ENCODE data around the gene C5orf46.

Gene C5orf46

DNA sequence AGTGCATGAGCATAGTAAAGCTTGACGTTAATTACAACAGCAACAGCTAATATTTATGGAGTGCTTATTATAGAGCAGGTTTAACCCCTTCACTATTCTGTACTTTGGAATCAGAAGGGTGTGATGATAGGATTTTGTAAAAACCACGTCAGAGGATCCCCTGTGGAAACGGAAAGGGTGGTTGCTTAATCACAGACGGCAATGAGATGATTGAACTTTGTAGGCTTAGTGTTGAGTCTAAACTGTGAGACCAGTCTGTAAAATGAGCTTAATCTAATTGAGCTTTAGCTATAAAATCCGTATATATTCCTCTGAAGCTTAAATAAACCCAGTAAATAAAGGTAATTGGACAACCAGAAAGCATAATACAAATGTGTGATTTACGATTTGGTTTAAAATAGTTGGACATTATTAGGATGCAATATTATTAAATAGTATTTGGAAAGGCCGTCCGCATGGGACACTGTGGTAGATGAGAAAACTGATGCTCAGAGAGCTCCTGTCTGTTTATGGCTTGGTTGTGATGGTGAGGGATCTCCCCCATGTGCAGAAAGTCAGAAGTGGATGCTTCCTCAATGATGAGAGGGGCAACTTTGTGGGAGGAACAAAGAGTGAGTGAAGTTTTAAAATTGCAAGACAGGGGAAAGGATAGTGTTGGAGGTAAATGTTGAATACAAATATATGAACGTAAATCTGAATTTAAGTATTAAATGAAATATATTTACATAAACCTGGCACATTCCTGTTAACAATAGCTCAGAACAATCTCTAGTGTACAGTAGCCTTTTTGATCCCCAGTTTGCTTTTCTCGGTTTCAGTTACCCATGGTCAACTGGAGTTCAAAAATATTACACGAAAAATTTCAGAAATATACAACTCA lies 51.2 kb downstream of the C5orf46 start:
- TF ChIP-seq NFRKB (IDR thresholded peaks at IDR 0.05), result no peak
- TF ChIP-seq HDGF (IDR thresholded peaks at IDR 0.05; ENCODE audit: borderline replicate concordance), result no peak
- POLR2A ChIA-PET, result no interaction called here
- no peak for DNase-seq (ENCODE audit: extremely low spot score)
- CTCF ChIA-PET, result interaction anchor here (0.5 to 1.0 kb wide), 4 partner anchors 32 to 1234 kb away, joined by 3 to 4 read pairs (median 3); no protein-coding TSS in a partner anchor

GRCh38 chr5:147854331-147854730 lies 52.0 kb downstream of the C5orf46 start:
- TF ChIP-seq TARDBP (IDR thresholded peaks at IDR 0.05), result no peak
- no peak for TF ChIP-seq ZNF384 (IDR thresholded peaks at IDR 0.05)
- no peak for TF ChIP-seq NFRKB (IDR thresholded peaks at IDR 0.05)
- no peak for TF ChIP-seq FOXK2 (IDR thresholded peaks at IDR 0.05)
- TF ChIP-seq L3MBTL2 (conservative IDR thresholded peaks at IDR 0.05), result no peak
- no peak for TF ChIP-seq SUZ12 (IDR thresholded peaks at IDR 0.05)
- TF ChIP-seq FOXM1 (IDR thresholded peaks at IDR 0.05; ENCODE audit: borderline replicate concordance), result no peak
- ChIA-PET CTCF (interaction anchor here (1.0 kb wide), 1 partner anchor 32 kb away, joined by 4 read pairs; no protein-coding TSS in a partner anchor), POLR2A (no interaction called here)

DNA sequence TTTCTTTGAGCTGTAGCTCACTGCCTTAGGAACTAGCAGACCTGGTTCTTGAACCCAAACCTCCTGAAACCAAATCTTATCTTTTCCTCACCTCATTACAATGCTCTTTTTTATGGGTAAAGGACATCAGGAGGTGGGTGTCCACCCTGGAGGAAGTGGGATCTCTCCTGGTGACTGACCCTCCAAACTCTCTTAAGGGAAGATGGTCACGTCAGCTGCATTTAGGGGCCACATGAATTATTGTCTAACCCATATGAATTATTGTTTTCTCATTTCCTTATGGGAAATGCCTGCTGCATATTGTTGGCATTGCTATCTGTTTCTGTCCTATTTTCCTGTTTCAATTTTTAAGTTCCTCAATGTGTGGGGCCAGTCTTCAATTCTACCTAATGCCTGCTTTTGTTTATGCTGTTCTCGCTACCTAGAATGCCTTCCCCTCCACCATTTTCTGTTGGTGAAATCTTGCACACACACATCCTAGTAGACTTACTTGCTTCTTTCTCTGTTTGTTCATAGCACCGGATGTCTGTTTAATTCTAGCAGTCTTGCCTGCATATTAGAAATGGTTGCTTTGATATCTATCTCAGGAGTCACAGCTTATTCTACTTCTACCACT lies 52.9 kb downstream of the C5orf46 start:
- DNase-seq (ENCODE audit: extremely low spot score), result no peak
- ChIA-PET POLR2A (no interaction called here), CTCF (no interaction called here)
- TF ChIP-seq ARNT (IDR thresholded peaks at IDR 0.05) (no peak), NFRKB (IDR thresholded peaks at IDR 0.05) (no peak), LEF1 (IDR thresholded peaks at IDR 0.05; ENCODE audit: borderline replicate concordance) (no peak), TARDBP (IDR thresholded peaks at IDR 0.05) (no peak), SP1 (IDR thresholded peaks at IDR 0.05) (no peak), ZNF384 (IDR thresholded peaks at IDR 0.05) (no peak), FOXA1 (IDR thresholded peaks at IDR 0.05) (no peak), SUZ12 (IDR thresholded peaks at IDR 0.05) (no peak), HDGF (IDR thresholded peaks at IDR 0.05; ENCODE audit: borderline replicate concordance) (no peak)

More at GRCh38 chr5:147854331-147854730, 52.0 kb downstream of the C5orf46 start:
- no peak for DNase-seq (ENCODE audit: extremely low spot score)

GRCh38 chr5:147852365-147852764 lies 54.0 kb downstream of the C5orf46 start:
- TF ChIP-seq L3MBTL2 (conservative IDR thresholded peaks at IDR 0.05), result no peak
- TF ChIP-seq NFRKB (IDR thresholded peaks at IDR 0.05), result no peak
- TF ChIP-seq ZNF384 (IDR thresholded peaks at IDR 0.05), result no peak
- no peak for TF ChIP-seq ELF4 (IDR thresholded peaks at IDR 0.05)
- TF ChIP-seq LEF1 (IDR thresholded peaks at IDR 0.05; ENCODE audit: borderline replicate concordance), result no peak
- no peak for TF ChIP-seq BHLHE40 (IDR thresholded peaks at IDR 0.05; ENCODE audit: borderline replicate concordance)
- TF ChIP-seq HDGF (IDR thresholded peaks at IDR 0.05; ENCODE audit: borderline replicate concordance), result no peak
- TF ChIP-seq FOXK2 (IDR thresholded peaks at IDR 0.05), result no peak
- no peak for TF ChIP-seq SUZ12 (IDR thresholded peaks at IDR 0.05)
- no peak for TF ChIP-seq FOXM1 (IDR thresholded peaks at IDR 0.05; ENCODE audit: borderline replicate concordance)
- TF ChIP-seq SP1 (IDR thresholded peaks at IDR 0.05), result no peak
- TF ChIP-seq PKNOX1 (IDR thresholded peaks at IDR 0.05), result no peak
- no peak for TF ChIP-seq FOXA1 (IDR thresholded peaks at IDR 0.05)
- TF ChIP-seq ARNT (IDR thresholded peaks at IDR 0.05), result no peak
- TF ChIP-seq TARDBP (IDR thresholded peaks at IDR 0.05), result no peak
- TF ChIP-seq CTBP1 (IDR thresholded peaks at IDR 0.05; ENCODE audit: borderline replicate concordance), result no peak
- POLR2A ChIA-PET, result no interaction called here
- CTCF ChIA-PET, result no interaction called here
- no peak for DNase-seq (ENCODE audit: extremely low spot score)

DNA sequence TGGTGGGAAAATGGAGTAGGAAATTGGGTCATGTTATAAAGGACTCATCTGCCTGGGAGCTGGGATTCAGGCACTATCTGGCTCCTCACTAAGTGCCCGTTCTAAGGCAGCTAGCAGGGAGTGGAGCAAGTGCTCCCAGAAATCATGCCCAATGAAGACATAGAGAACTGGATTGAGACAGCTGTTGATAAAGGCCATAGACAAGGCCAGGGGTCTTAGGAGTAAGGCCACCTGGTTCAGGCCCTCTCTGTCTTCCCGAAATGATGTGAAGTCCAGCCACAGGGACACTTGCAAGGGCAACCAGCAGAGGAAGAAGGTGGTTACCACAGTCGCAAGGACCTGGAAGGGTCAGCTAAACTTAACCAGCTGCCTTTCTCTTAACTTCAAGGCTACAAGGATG lies 54.8 kb downstream of the C5orf46 start:
- TF ChIP-seq BHLHE40 (IDR thresholded peaks at IDR 0.05; ENCODE audit: borderline replicate concordance), result no peak
- no peak for TF ChIP-seq LEF1 (IDR thresholded peaks at IDR 0.05; ENCODE audit: borderline replicate concordance)
- no peak for TF ChIP-seq FOXK2 (IDR thresholded peaks at IDR 0.05)
- TF ChIP-seq TARDBP (IDR thresholded peaks at IDR 0.05), result no peak
- TF ChIP-seq L3MBTL2 (conservative IDR thresholded peaks at IDR 0.05), result no peak
- no peak for TF ChIP-seq SUZ12 (IDR thresholded peaks at IDR 0.05)
- no peak for TF ChIP-seq FOXM1 (IDR thresholded peaks at IDR 0.05; ENCODE audit: borderline replicate concordance)
- TF ChIP-seq PKNOX1 (IDR thresholded peaks at IDR 0.05), result no peak
- TF ChIP-seq HDGF (IDR thresholded peaks at IDR 0.05; ENCODE audit: borderline replicate concordance), result no peak
- TF ChIP-seq ZNF384 (IDR thresholded peaks at IDR 0.05), result no peak
- TF ChIP-seq ELF4 (IDR thresholded peaks at IDR 0.05), result no peak
- no peak for TF ChIP-seq FOXA1 (IDR thresholded peaks at IDR 0.05)
- no peak for TF ChIP-seq CTBP1 (IDR thresholded peaks at IDR 0.05; ENCODE audit: borderline replicate concordance)
- no peak for TF ChIP-seq SP1 (IDR thresholded peaks at IDR 0.05)
- TF ChIP-seq NFRKB (IDR thresholded peaks at IDR 0.05), result no peak
- TF ChIP-seq ARNT (IDR thresholded peaks at IDR 0.05), result no peak
- CTCF ChIA-PET, result no interaction called here
- DNase-seq (ENCODE audit: extremely low spot score), result no peak
- POLR2A ChIA-PET, result no interaction called here

GRCh38 chr5:147849226-147849625 lies 57.1 kb downstream of the C5orf46 start:
- no peak for TF ChIP-seq ELF4 (IDR thresholded peaks at IDR 0.05)
- no peak for TF ChIP-seq FOXM1 (IDR thresholded peaks at IDR 0.05; ENCODE audit: borderline replicate concordance)
- no peak for TF ChIP-seq HDGF (IDR thresholded peaks at IDR 0.05; ENCODE audit: borderline replicate concordance)
- TF ChIP-seq BHLHE40 (IDR thresholded peaks at IDR 0.05; ENCODE audit: borderline replicate concordance), result no peak
- POLR2A ChIA-PET, result no interaction called here
- CTCF ChIA-PET, result no interaction called here
- no peak for DNase-seq (ENCODE audit: extremely low spot score)

Measured in HEK293T (cell line).